HepG2 (cell line): ENCODE data around the gene NDUFB10. TPM values are rescaled to one million over a fixed set of nuclear protein-coding genes. Genes with fewer than 3 reads are reported as not detected.

ENCODE experiments used
- BCLAF1 ChIP-seq: fragments of 450-650 bp; IDR thresholded peaks from 2 replicates; pipeline ENCODE4 v1.6.1; 2017; ENCODE audit warnings: mild to moderate bottlenecking
- BRCA1 ChIP-seq: sonication (generic); formaldehyde crosslinking; IDR thresholded peaks from 2 replicates; pipeline ENCODE4 v1.4.0; 2020; ENCODE audit warnings: missing genetic modification reagents
- CENPBD1 ChIP-seq: sonication (generic); formaldehyde crosslinking; IDR thresholded peaks from 2 replicates; pipeline ENCODE4 v1.8.0; 2022; ENCODE audit warnings: missing genetic modification reagents, low read depth, mild to moderate bottlenecking, borderline replicate concordance
- EEA1 ChIP-seq: sonication (generic); formaldehyde crosslinking; IDR thresholded peaks from 2 replicates; pipeline ENCODE4 v1.5.1; 2020; ENCODE audit warnings: mild to moderate bottlenecking, missing genetic modification reagents, borderline replicate concordance
- FOXK2 ChIP-seq: fragments of 450-650 bp; IDR thresholded peaks from 2 replicates; pipeline ENCODE4 v1.6.1; 2016
- GTF2F1 ChIP-seq: fragments of 150-350 bp; IDR thresholded peaks from 2 replicates; pipeline ENCODE4 v1.6.1; 2014; ENCODE audit warnings: low read length
- HDAC1 ChIP-seq: sonication (generic); formaldehyde crosslinking; IDR thresholded peaks from 2 replicates; pipeline ENCODE4 v1.5.1; 2020; ENCODE audit warnings: mild to moderate bottlenecking, missing genetic modification reagents
- KAT7 ChIP-seq: IDR thresholded peaks from 2 replicates; pipeline ENCODE4 v1.6.1; 2018; ENCODE audit warnings: borderline replicate concordance, missing compliant biosample characterization
- NCOA5 ChIP-seq: sonication (generic); formaldehyde crosslinking; IDR thresholded peaks from 2 replicates; pipeline ENCODE4 v1.4.0; 2020; ENCODE audit warnings: missing genetic modification reagents
- NFYC ChIP-seq: IDR thresholded peaks from 2 replicates; pipeline ENCODE4 v1.6.1; 2016; ENCODE audit warnings: missing genetic modification reagents, missing compliant biosample characterization
- NONO ChIP-seq, 2 experiments: fragments of 450-650 bp in 1 of 2; sonication (generic) in 1 of 2; formaldehyde crosslinking in 1 of 2; IDR thresholded peaks in 1 of 2; conservative IDR thresholded peaks in 1 of 2; 2 replicates each; pipeline versions ENCODE4 v1.6.1 to v1.8.0; 2017 to 2022; ENCODE audit warnings: mild to moderate bottlenecking in 1 of 2, missing genetic modification reagents in 1 of 2, moderate library complexity in 1 of 2
- NRL ChIP-seq: sonication (generic); formaldehyde crosslinking; IDR thresholded peaks from 2 replicates; pipeline ENCODE4 v1.5.0; 2020; ENCODE audit warnings: missing genetic modification reagents, mild to moderate bottlenecking, moderate library complexity, borderline replicate concordance
- PAF1 ChIP-seq: IDR thresholded peaks from 2 replicates; pipeline ENCODE4 v1.6.1; 2016; ENCODE audit warnings: missing genetic modification reagents, missing compliant biosample characterization
- PTBP1 ChIP-seq: fragments of 200-400 bp; formaldehyde crosslinking; IDR thresholded peaks from 2 replicates; pipeline ENCODE4 v1.6.1; 2018; ENCODE audit warnings: low read length, low read depth; ENCODE audit not compliant: poor library complexity, severe bottlenecking
- SIX4 ChIP-seq: sonication (generic); formaldehyde crosslinking; IDR thresholded peaks from 2 replicates; pipeline ENCODE4 v1.4.0; 2020; ENCODE audit warnings: missing genetic modification reagents
- STAT6 ChIP-seq: sonication (generic); formaldehyde crosslinking; IDR thresholded peaks from 2 replicates; pipeline ENCODE4 v1.4.0; 2020; ENCODE audit warnings: missing genetic modification reagents, mild to moderate bottlenecking, borderline replicate concordance
- TBL1XR1 ChIP-seq: fragments of 150-350 bp; IDR thresholded peaks from 2 replicates; pipeline ENCODE4 v1.6.1; 2014; ENCODE audit warnings: borderline replicate concordance, low read length; ENCODE audit not compliant: partially characterized antibody
- U2AF1 ChIP-seq: fragments of 200-400 bp; formaldehyde crosslinking; optimal IDR thresholded peaks from 2 replicates; pipeline ENCODE3; 2017; ENCODE audit warnings: mild to moderate bottlenecking, low read depth, low read length
- ZNF24 ChIP-seq: fragments of 450-650 bp; IDR thresholded peaks from 2 replicates; pipeline ENCODE4 v1.6.1; 2017; ENCODE audit warnings: antibody characterized with exemption, mild to moderate bottlenecking
- ZNF329 ChIP-seq: sonication (generic); formaldehyde crosslinking; IDR thresholded peaks from 2 replicates; pipeline ENCODE4 v1.9.0; 2021; ENCODE audit warnings: low read depth, mild to moderate bottlenecking, missing genetic modification reagents
- ZNF510 ChIP-seq: sonication (generic); formaldehyde crosslinking; IDR thresholded peaks from 2 replicates; pipeline ENCODE4 v1.4.0; 2020; ENCODE audit warnings: low read depth, mild to moderate bottlenecking, missing genetic modification reagents
- ZNF616 ChIP-seq: sonication (generic); formaldehyde crosslinking; IDR thresholded peaks from 2 replicates; pipeline ENCODE4 v1.5.0; 2020; ENCODE audit warnings: low read depth, mild to moderate bottlenecking, missing genetic modification reagents
- ZNF878 ChIP-seq: sonication (generic); formaldehyde crosslinking; IDR thresholded peaks from 2 replicates; pipeline ENCODE4 v1.8.1; 2023; ENCODE audit warnings: mild to moderate bottlenecking, missing genetic modification reagents, moderate library complexity
- polyA plus RNA-seq, 8 experiments: library from polyadenylated mRNA; depleted of rRNA in 3 of 8; stranded (reverse) in 7 of 8; unstranded in 1 of 8; fragments of >200 nt; fragmentation: Illumina TruSeq in 4 of 8; extraction: Trizol in 4 of 8; gene quantifications; 2 replicates each; pipeline versions ENCODE4 v1.2.1 to v1.2.3, GENCODE V29; 2011 to 2016; ENCODE audit warnings: low read depth in 4 of 8, missing spikeins in 1 of 8, mixed read lengths in 1 of 8; ENCODE audit not compliant: insufficient read depth in 1 of 8
- total RNA-seq, 5 experiments: library from RNA; depleted of rRNA; stranded (reverse); fragments of >200 nt; fragmentation: Illumina TruSeq; extraction: Trizol; gene quantifications; 2 replicates each; pipeline ENCODE4 v1.2.3, GENCODE V29; 2016; ENCODE audit warnings: low read depth in 1 of 5
- TF ChIP-seq, protein P1 (sequence below): sonication (generic); formaldehyde crosslinking; IDR thresholded peaks from 2 replicates; pipeline ENCODE4 v1.8.0; 2022; ENCODE audit warnings: mild to moderate bottlenecking, missing genetic modification reagents, moderate library complexity

Gene NDUFB10
- total and polyA plus RNA-seq, 2 of the 13 experiments (the other 11 are each of a cell fraction or from before 2014, with no cell fraction given), result 68.6 to 157 TPM

DNA sequence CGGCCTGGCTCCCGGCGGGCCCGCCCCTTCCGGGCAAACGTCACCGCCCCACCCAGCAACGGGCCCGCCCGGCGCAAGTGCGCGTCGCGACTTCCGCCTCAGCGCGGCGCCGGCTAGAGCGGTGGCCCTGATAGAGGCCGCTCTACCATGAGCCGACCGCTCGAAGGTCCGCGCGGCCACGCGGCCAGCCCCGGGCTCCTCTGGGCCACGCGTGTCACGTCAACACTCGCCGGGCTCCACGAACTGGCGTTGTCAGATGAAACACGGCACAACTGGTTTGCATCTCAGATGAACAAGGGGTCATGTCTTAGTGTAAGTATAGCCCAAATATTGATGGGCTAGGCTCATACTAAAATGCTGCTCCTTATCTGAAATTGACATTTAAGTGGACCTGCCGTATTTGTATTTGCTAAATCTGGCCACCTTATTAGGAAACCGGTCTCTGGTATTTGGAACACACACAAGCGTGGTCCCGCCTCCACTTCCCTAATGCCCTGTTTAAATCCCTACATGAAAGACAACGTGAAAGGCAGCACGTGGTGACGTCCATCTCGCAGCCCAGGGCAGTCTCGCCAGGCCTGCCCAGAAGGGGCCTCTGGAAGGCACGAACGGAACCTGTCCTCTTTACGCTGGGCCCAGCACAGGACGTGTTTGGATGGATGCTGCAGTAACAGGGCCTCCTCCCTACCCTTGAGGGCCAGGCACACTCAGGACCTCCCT lies 50.6 kb downstream of the NDUFB10 start, which contains the start of gene ZNF598 (continued):
- TF ChIP-seq BCLAF1 (no peak), NRL (CRISPR knock-in tag) (peak; percentile 36; the same call in 1 of the 2 replicates), ZNF616 (CRISPR knock-in tag) (peak; percentile 34; the same call in 1 of the 2 replicates), EEA1 (CRISPR knock-in tag) (no peak), SIX4 (CRISPR knock-in tag) (no peak), HDAC1 (CRISPR knock-in tag) (peak; percentile 67; the same call in 1 of the 2 replicates), FOXK2 (no peak), ZNF24 (no peak), GTF2F1 (no peak), PTBP1 (no peak), ZNF510 (no peak), STAT6 (CRISPR knock-in tag) (no peak), KAT7 (CRISPR knock-in tag) (peak; percentile 84), NFYC (CRISPR knock-in tag) (peak; percentile 17; the same call in 1 of the 2 replicates), NCOA5 (no peak), PAF1 (no peak), TBL1XR1 (no peak), BRCA1 (CRISPR knock-in tag) (no peak), NONO (IDR thresholded peaks at IDR 0.05) (no peak), NONO (CRISPR knock-in tag; conservative IDR thresholded peaks at IDR 0.05) (peak; percentile 82), ZNF329 (0 out of 2 replicates have a peak, but pooled peaks have one; percentile 41), ZNF878 (CRISPR knock-in tag) (no peak), U2AF1 (peak; percentile 89), CENPBD1 (no peak)
- TF ChIP-seq, protein P1, sequence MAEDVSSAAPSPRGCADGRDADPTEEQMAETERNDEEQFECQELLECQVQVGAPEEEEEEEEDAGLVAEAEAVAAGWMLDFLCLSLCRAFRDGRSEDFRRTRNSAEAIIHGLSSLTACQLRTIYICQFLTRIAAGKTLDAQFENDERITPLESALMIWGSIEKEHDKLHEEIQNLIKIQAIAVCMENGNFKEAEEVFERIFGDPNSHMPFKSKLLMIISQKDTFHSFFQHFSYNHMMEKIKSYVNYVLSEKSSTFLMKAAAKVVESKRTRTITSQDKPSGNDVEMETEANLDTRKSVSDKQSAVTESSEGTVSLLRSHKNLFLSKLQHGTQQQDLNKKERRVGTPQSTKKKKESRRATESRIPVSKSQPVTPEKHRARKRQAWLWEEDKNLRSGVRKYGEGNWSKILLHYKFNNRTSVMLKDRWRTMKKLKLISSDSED (CRISPR knock-in tag), result no peak
